CD8-positive, alpha-beta memory T cell (primary cell): Measurements from ENCODE around the gene ARL6. TPM values are rescaled to one million over a fixed set of nuclear protein-coding genes. Genes with fewer than 3 reads are reported as not detected.

Source experiments
- CTCF ChIA-PET: fragments of 350-600 bp; sonication (Branson Sonifier 250); formaldehyde crosslinking; loops from one replicate; lab custom pipeline; 2021; ENCODE audit warnings: antibody characterized with exemption; lab: Charles Lee
- POLR2A ChIA-PET: fragments of 350-600 bp; sonication (Branson Sonifier 250); formaldehyde crosslinking; loops from one replicate; lab custom pipeline; 2021; ENCODE audit warnings: antibody characterized with exemption; lab: Charles Lee
- DNase-seq, 5 donors: peaks; one replicate each; pipeline versions ENCODE4 v3.0.0 to v3.0.0-alpha.2; 2020 to 2022; ENCODE audit warnings: mixed read lengths in 1 of 5
- H3K27ac ChIP-seq: one replicate; pipeline ENCODE4 v1.7.0; 2013; ENCODE audit warnings: low read depth, mild to moderate bottlenecking, low read length, moderate library complexity
- H3K27me3 ChIP-seq: 2 replicates; pipeline ENCODE4 v1.7.0; 2013; ENCODE audit warnings: low read length, mild to moderate bottlenecking; ENCODE audit not compliant: insufficient read depth, poor library complexity, severe bottlenecking
- H3K36me3 ChIP-seq: 2 replicates; pipeline ENCODE4 v1.7.0; 2013; ENCODE audit warnings: mild to moderate bottlenecking, low read length, moderate library complexity; ENCODE audit not compliant: insufficient read depth
- H3K4me1 ChIP-seq: 2 replicates; pipeline ENCODE4 v1.7.0; 2013; ENCODE audit warnings: mild to moderate bottlenecking, low read length, moderate library complexity; ENCODE audit not compliant: insufficient read depth
- H3K4me3 ChIP-seq: 2 replicates; pipeline ENCODE4 v1.7.0; 2013; ENCODE audit warnings: mild to moderate bottlenecking, low read length
- H3K9me3 ChIP-seq: 2 replicates; pipeline ENCODE4 v1.7.0; 2013; ENCODE audit warnings: mild to moderate bottlenecking, low read length
- H3K27ac Mint-ChIP-seq, 8 donors: one replicate each; pipeline ENCODE4 v1.8.0; 2020 to 2021; ENCODE audit warnings: mixed read lengths in 8 of 8, mild to moderate bottlenecking in 6 of 8, inconsistent platforms in 3 of 8, moderate library complexity in 3 of 8
- H3K27me3 Mint-ChIP-seq, 2 donors: one replicate each; pipeline ENCODE4 v1.8.0; 2020 to 2021; ENCODE audit warnings: mixed read lengths in 2 of 2, mild to moderate bottlenecking in 1 of 2, moderate library complexity in 1 of 2
- H3K36me3 Mint-ChIP-seq, 3 donors: one replicate each; pipeline ENCODE4 v1.8.0; 2020 to 2021; ENCODE audit warnings: mixed read lengths in 3 of 3, inconsistent platforms in 1 of 3, mild to moderate bottlenecking in 1 of 3
- H3K4me1 Mint-ChIP-seq, 3 donors: one replicate each; pipeline ENCODE4 v1.8.0; 2020 to 2021; ENCODE audit warnings: mixed read lengths in 3 of 3, inconsistent platforms in 1 of 3, mild to moderate bottlenecking in 1 of 3
- H3K4me3 Mint-ChIP-seq, 7 donors: one replicate each; pipeline ENCODE4 v1.8.0; 2020 to 2021; ENCODE audit warnings: mixed read lengths in 7 of 7, mild to moderate bottlenecking in 6 of 7, moderate library complexity in 4 of 7, inconsistent platforms in 2 of 7
- H3K9me3 Mint-ChIP-seq, 5 donors: one replicate each; pipeline ENCODE4 v1.8.0; 2020 to 2022; ENCODE audit warnings: mixed read lengths in 5 of 5, mild to moderate bottlenecking in 3 of 5, moderate library complexity in 2 of 5, inconsistent platforms in 1 of 5
- polyA plus RNA-seq: library from polyadenylated mRNA; unstranded; fragments of 300-500 nt; fragmentation: Illumina TruSeq; gene quantifications from one replicate; pipeline ENCODE4 v1.2.3, GENCODE V29; 2021
- total RNA-seq, 2 experiments: library from RNA; stranded (reverse); gene quantifications; one replicate each; pipeline ENCODE4 v1.2.3, GENCODE V29; 2021

ARL6 gene
- 10 to 100 TPM in 1 of 2 experiments, 1 to 10 TPM in 1; 9.8 to 10.2 TPM for total RNA-seq
- polyA plus RNA-seq, result 3.5 TPM

DNA sequence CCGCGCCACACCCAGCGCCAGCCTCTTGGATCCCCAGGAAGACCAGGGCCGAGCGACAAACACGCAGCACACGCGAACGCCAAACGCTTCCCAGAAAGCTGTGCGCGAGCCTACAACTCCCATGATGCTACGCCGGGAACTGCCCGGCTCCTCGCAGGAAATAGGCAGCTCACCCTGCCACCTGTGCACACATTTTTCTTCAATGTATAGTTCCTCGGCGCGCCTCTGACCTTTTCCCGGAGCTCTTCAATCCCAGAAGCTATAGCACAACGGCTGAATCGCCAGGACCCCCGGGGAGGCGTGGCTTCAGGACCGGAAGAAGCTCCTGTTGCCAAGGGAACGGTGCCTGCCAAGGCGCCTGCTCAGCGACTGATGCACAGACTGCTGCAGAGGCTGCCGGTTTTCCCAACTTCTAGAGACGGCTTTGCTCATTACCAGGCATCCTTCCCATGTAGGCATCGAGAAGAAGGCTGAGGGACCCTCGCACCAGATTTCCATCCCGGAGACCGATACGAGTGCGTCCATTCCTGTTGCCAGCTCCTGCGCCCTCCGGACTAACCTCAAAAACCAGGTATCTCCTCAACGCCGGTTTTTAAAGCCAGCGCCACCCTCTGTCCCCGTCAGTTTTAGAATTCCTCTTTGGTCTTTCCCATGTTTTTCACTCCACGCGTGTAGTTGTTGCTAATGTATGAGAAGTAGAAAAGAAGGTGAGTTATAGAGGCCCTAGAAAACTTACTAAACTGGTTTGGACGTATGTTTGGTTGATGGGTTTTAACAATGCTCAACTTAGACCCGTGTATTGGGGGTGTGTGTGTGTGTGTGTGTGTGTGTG lies at the start of gene ARL6:
Gene ARL6 (plus strand): TSS at position 352 of the 832 bp plus-strand sequence. CDS start 3,350 bp downstream, outside the sequence.
- Histone ChIP-seq H3K4me3 (peak within 1 kb of the TSS; percentile 98), H3K27me3 (no peaks in the 10 kb centered on the region), H3K36me3 (no peaks in the 10 kb centered on the region), H3K9me3 (no peaks in the 10 kb centered on the region), H3K27ac (peak within 1 kb of the TSS; percentile 75), H3K4me1 (peaks cover 17% of the 10 kb centered on the region)
- ChIA-PET CTCF (interaction anchor here (0.8 to 1.5 kb wide), 3 partner anchors 28 to 276 kb away, joined by 3 read pairs; no protein-coding TSS in a partner anchor), POLR2A (interaction anchor here (0.6 to 0.8 kb wide), 2 partner anchors 24 to 57 kb away, joined by 3 read pairs; partner anchors contain the start of gene CRYBG3)
- Mint-ChIP-seq H3K4me1 (peaks cover 21 to 42% (median 37%) of the 10 kb centered on the region in 3 donors), H3K27me3 (no peaks in the 10 kb centered on the region), H3K36me3 (peaks cover 2 to 14% (median 3%) of the 10 kb centered on the region in 3 donors), H3K4me3 (peak within 1 kb of the TSS; percentile 95 to 100 (median 97)), H3K9me3 (no peaks in the 10 kb centered on the region), H3K27ac (peak within 1 kb of the TSS; percentile 79 to 99 (median 96))
- DNase-seq, result peak; percentile 55 to 79 (median 75)

DNA sequence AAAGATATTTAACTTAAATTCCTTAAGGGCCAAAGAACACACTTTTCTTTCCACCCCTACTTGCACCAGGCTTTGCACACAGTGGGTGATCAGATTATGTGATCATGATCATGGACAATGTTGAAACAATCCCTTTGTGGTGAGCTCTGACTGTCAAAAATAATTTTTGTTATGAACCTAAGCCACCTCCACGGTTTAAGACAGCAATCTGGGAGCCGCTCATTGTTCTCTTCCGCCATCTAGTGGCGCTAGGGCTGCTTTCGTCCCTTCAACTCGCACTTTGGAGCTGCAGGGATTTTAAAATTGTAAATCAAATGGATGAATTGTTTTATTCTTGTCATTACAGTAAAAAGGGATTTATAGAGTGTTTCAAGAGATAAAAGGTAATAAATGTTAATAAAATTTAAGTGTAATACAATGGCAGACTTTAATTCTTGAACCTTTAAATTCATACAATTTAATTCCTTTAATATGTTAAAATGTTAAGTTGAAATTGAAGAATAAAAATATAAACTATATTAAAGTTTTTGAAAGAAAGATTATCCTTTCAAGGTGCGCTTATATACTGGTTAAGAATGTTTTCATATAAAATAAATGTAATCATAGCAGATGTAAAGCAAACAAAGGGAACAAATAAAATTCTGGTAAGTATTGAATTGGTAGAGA lies 45.3 kb upstream of the ARL6 start:
- H3K4me1 Mint-ChIP-seq, result no peaks in the 10 kb centered on the region
- Histone ChIP-seq H3K27ac (no peak overlapping the region), H3K4me3 (no peak overlapping the region), H3K36me3 (no peaks in the 10 kb centered on the region), H3K9me3 (no peaks in the 10 kb centered on the region), H3K27me3 (no peaks in the 10 kb centered on the region), H3K4me1 (no peaks in the 10 kb centered on the region)
- CTCF ChIA-PET, result interaction anchor here (0.9 to 2.0 kb wide), 7 partner anchors 8 to 272 kb away, joined by 3 to 10 read pairs (median 4); no protein-coding TSS in a partner anchor
- peaks cover 0 to 7% of the 10 kb centered on the region in 2 donors for H3K27me3 Mint-ChIP-seq
- H3K9me3 Mint-ChIP-seq, result no peaks in the 10 kb centered on the region
- H3K27ac Mint-ChIP-seq, result no peak overlapping the region
- POLR2A ChIA-PET, result no interaction called here
- peak overlapping the region in 6 of 7 donors; percentile 12 to 67 (median 34) for H3K4me3 Mint-ChIP-seq
- peak; percentile 39 to 71 (median 43) for DNase-seq
- no peaks in the 10 kb centered on the region for H3K36me3 Mint-ChIP-seq

- no peaks in the 10 kb centered on the region for H3K9me3 Mint-ChIP-seq
- peaks cover 4 to 11% of the 10 kb centered on the region in 2 donors for H3K27me3 Mint-ChIP-seq
- Histone ChIP-seq H3K27ac (no peak overlapping the region), H3K36me3 (no peaks in the 10 kb centered on the region), H3K27me3 (no peaks in the 10 kb centered on the region), H3K4me1 (no peaks in the 10 kb centered on the region), H3K9me3 (no peaks in the 10 kb centered on the region), H3K4me3 (no peak overlapping the region)
- no peaks in the 10 kb centered on the region for H3K4me1 Mint-ChIP-seq
- CTCF ChIA-PET, result interaction anchor here (1.9 to 2.0 kb wide), 2 partner anchors 10 to 15 kb away, joined by 6 to 10 read pairs; no protein-coding TSS in a partner anchor
- no peak for DNase-seq
- H3K27ac Mint-ChIP-seq, result no peak overlapping the region
- POLR2A ChIA-PET, result no interaction called here
- H3K4me3 Mint-ChIP-seq, result no peak overlapping the region
- H3K36me3 Mint-ChIP-seq, result no peaks in the 10 kb centered on the region
These were observed 44.1 kb upstream of the ARL6 start for GRCh38 chr3:97720417-97720816.

- Mint-ChIP-seq H3K36me3 (no peaks in the 10 kb centered on the region), H3K27ac (no peak overlapping the region), H3K4me3 (no peak overlapping the region), H3K4me1 (no peaks in the 10 kb centered on the region), H3K9me3 (no peaks in the 10 kb centered on the region), H3K27me3 (peaks cover 4 to 14% of the 10 kb centered on the region in 2 donors)
- ChIA-PET POLR2A (no interaction called here), CTCF (no interaction called here)
- Histone ChIP-seq H3K36me3 (no peaks in the 10 kb centered on the region), H3K4me1 (no peaks in the 10 kb centered on the region), H3K9me3 (no peaks in the 10 kb centered on the region), H3K27ac (no peak overlapping the region), H3K27me3 (no peaks in the 10 kb centered on the region), H3K4me3 (no peak overlapping the region)
- no peak for DNase-seq
These were observed 43.1 kb upstream of the ARL6 start for GRCh38 chr3:97721446-97721845.

DNA sequence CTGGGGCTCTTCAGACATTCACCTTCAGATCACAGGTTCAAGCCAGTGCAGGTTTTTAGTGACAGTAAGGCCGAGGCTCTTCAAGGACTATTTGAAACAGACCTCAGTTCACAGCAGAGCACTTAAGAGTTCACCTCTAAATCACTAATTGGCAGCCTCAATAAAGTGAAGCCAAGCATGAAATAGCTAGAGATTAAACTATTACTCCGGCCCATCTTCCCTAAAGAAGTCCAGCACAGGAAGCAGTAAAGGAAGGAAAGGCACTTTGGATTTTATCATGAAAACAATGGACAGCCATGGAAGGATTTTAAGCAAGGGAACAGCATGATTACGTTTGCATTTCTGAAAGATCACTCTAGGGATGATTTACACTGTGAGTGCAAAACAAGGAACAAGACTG lies 27.6 kb upstream of the ARL6 start:
- Mint-ChIP-seq H3K27me3 (peaks cover 0 to 22% of the 10 kb centered on the region in 2 donors), H3K9me3 (no peaks in the 10 kb centered on the region), H3K4me1 (no peaks in the 10 kb centered on the region), H3K4me3 (no peak overlapping the region), H3K36me3 (no peaks in the 10 kb centered on the region), H3K27ac (no peak overlapping the region)
- POLR2A ChIA-PET, result no interaction called here
- Histone ChIP-seq H3K27me3 (no peaks in the 10 kb centered on the region), H3K4me1 (no peaks in the 10 kb centered on the region), H3K9me3 (no peaks in the 10 kb centered on the region), H3K36me3 (no peaks in the 10 kb centered on the region), H3K4me3 (no peak overlapping the region), H3K27ac (no peak overlapping the region)
- CTCF ChIA-PET, result interaction anchor here (1.2 kb wide), 1 partner anchor 18 kb away, joined by 5 read pairs; no protein-coding TSS in a partner anchor
- no peak for DNase-seq

DNA sequence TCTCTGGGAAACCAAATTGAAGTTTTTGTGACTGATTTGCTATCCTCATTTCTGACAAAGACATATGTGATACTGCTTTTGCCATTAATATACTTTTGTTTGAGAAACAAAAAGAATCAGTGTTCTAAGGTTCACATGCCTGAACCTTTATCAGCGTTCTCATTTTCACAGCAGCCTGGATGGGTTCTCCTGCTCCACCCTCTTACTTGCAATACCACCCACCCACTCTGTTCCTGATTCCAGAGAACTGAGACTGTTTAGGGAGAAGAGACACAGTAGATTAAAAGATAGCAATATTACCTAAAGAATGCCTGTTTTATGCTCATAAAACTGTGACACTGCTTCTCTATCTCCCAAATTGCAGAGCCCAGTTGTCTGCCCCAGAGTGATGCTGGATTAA lies 25.8 kb upstream of the ARL6 start:
- Mint-ChIP-seq H3K4me1 (no peaks in the 10 kb centered on the region), H3K4me3 (no peak overlapping the region), H3K9me3 (no peaks in the 10 kb centered on the region), H3K27me3 (peaks cover 0 to 20% of the 10 kb centered on the region in 2 donors), H3K27ac (no peak overlapping the region), H3K36me3 (no peaks in the 10 kb centered on the region)
- H3K9me3 ChIP-seq, result no peaks in the 10 kb centered on the region
- H3K4me3 ChIP-seq, result no peak overlapping the region
- no peak overlapping the region for H3K27ac ChIP-seq
- ChIA-PET CTCF (no interaction called here), POLR2A (no interaction called here)
- no peaks in the 10 kb centered on the region for H3K36me3 ChIP-seq
- no peaks in the 10 kb centered on the region for H3K27me3 ChIP-seq
- DNase-seq, result no peak
- no peaks in the 10 kb centered on the region for H3K4me1 ChIP-seq

DNA sequence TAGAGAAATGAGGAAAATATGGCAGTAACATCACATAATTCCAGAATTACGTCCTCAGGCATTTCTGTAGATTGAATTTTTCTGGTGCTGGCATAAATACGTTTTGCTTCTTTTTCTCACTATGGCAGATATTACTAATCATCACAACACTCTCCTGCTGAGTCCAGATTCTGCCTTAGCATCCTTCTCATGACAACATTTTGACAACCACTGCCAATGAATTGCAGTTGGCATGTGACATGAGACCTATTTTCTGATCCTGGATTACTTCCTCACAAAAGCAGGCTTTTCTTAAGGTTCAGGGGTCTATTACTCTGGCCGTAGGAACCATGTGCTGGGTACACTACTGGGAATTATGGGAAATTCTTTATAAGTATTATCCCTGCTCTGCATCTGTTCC lies 22.5 kb upstream of the ARL6 start:
- ChIA-PET POLR2A (no interaction called here), CTCF (no interaction called here)
- H3K4me1 Mint-ChIP-seq, result no peaks in the 10 kb centered on the region
- no peaks in the 10 kb centered on the region for H3K36me3 Mint-ChIP-seq
- Histone ChIP-seq H3K9me3 (no peaks in the 10 kb centered on the region), H3K4me3 (no peak overlapping the region), H3K27ac (no peak overlapping the region), H3K4me1 (no peaks in the 10 kb centered on the region), H3K36me3 (no peaks in the 10 kb centered on the region), H3K27me3 (no peaks in the 10 kb centered on the region)
- no peaks in the 10 kb centered on the region for H3K9me3 Mint-ChIP-seq
- DNase-seq, result no peak
- H3K4me3 Mint-ChIP-seq, result no peak overlapping the region
- peaks cover 0 to 15% of the 10 kb centered on the region in 2 donors for H3K27me3 Mint-ChIP-seq
- no peak overlapping the region for H3K27ac Mint-ChIP-seq

DNA sequence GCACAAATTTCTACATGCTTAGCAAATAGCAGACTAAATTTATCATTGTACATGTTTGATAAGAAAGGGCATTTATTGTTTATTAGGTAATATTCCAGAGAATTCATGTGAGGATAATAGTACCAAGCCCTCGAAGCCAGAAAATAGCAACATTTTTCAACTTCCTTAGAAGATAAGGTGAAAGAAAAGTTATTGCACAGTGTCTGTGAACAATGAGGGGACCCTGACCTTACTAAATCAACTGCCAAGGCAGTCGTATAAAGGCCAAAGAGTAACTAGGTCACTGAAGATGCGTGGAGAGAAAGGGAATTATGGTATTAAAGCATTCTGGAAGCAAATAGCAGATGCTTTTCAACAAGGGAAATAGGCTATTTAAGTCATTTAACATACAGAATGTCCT lies 20.3 kb upstream of the ARL6 start:
- H3K27ac Mint-ChIP-seq, result no peak overlapping the region
- H3K9me3 ChIP-seq, result no peaks in the 10 kb centered on the region
- no peaks in the 10 kb centered on the region for H3K4me1 Mint-ChIP-seq
- no peaks in the 10 kb centered on the region for H3K36me3 ChIP-seq
- no peaks in the 10 kb centered on the region for H3K4me1 ChIP-seq
- no peak for DNase-seq
- CTCF ChIA-PET, result no interaction called here
- H3K27me3 ChIP-seq, result no peaks in the 10 kb centered on the region
- H3K9me3 Mint-ChIP-seq, result no peaks in the 10 kb centered on the region
- peaks cover 8 to 25% of the 10 kb centered on the region in 2 donors for H3K27me3 Mint-ChIP-seq
- no peak overlapping the region for H3K4me3 Mint-ChIP-seq
- no peak overlapping the region for H3K27ac ChIP-seq
- no peaks in the 10 kb centered on the region for H3K36me3 Mint-ChIP-seq
- POLR2A ChIA-PET, result no interaction called here
- H3K4me3 ChIP-seq, result no peak overlapping the region
